GM12873 (cell line): Measurements from ENCODE around the gene HNF4A.

Experiments
- CTCF ChIP-seq: IDR thresholded peaks from 2 replicates; pipeline ENCODE4 v1.5.1; 2012; ENCODE audit warnings: low read depth, mild to moderate bottlenecking, moderate library complexity, low read length, control low read depth; ENCODE audit not compliant: insufficient read depth; ENCODE audit errors: missing control alignments

Gene HNF4A

GRCh38 chr20:44355498-44356352, at the start of gene HNF4A:
Gene HNF4A (plus strand): TSS chr20:44355699. CDS start chr20:44355805, 106 bp downstream.
- TF ChIP-seq CTCF = no peak

- no peak for TF ChIP-seq CTCF
These were observed 48.6 kb upstream of the HNF4A start for GRCh38 chr20:44306927-44307326.

GRCh38 chr20:44309763-44310663, 45.5 kb upstream of the HNF4A start:
- no peak for TF ChIP-seq CTCF

GRCh38 chr20:44310664-44311639, 44.5 kb upstream of the HNF4A start, which contains the start of gene FITM2:
Gene FITM2 (minus strand): TSS chr20:44311202. CDS start chr20:44311148, 54 bp downstream.
- TF ChIP-seq CTCF = peak; percentile 97

GRCh38 chr20:44314870-44315269, 40.6 kb upstream of the HNF4A start:
- TF ChIP-seq CTCF = no peak

- TF ChIP-seq CTCF = no peak
These were observed 35.6 kb upstream of the HNF4A start for GRCh38 chr20:44319839-44320422.
